Measurements from ENCODE around the gene COPG2. TPM values are rescaled to one million over a fixed set of nuclear protein-coding genes. Genes with fewer than 3 reads are reported as not detected.
A peak's percentile ranks its signal among the peaks of the same experiment; 100 is the strongest.

COPG2 gene
- total RNA-seq (2014; rRNA removed; shearing (Covaris generic); ENCODE audit: low replicate concordance) = 23.5 and 36.0 TPM in 2 replicates

DNA sequence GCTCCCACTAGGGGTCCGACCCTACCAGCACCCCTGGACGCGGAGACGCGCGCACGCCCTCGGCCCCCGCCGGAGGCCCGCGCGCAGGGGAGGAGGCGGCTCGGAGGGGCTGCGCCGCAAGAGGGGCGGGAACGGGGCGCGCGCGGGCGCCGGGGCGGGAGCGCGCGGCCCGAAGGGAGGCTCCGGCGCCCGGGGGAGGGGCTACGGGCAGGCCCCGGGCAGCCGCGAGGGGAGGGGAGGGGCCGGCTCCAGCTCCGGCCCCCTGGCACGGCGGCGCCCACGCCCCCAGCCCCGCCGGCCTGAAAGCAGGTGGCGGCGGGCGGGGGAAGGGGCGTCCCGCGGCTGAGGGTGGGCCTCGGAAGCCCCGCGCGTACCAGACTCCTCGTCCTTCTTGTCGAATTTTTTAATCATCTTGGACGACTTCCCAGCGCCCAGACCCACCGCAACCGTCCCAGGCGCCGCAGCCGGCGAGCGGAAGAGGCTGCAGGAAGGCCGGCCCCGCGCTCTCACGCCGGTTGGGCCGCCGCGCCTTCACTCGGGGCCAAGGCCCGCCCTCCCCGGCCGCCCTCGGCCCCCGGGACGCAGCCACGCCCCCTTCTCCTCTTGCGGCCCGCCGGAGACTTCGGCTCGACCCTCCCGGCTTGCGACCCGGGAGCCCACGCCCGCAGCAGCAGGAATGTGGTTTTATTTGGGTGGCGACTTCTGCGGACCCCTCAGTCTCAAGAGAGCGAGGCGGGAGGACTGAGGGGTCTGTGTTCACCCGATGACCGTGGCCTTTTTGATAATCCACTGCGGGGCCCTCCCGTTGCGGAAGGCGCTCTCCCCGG, at the start of gene COPG2:
Gene COPG2, minus strand, starts transcription at position 491 of the 827 bp plus-strand sequence. Its CDS starts 80 bp downstream, at position 411.
- H3K9me2 ChIP-seq (replicated peaks; ENCODE audit: insufficient read depth, low read length) = no peaks in the 10 kb centered on the region
- peaks cover 12% of the 10 kb centered on the region for H3K36me3 ChIP-seq (ENCODE audit: insufficient read depth, low read length)
- H3K27ac ChIP-seq (ENCODE audit: low read length) = peak within 1 kb of the TSS; percentile 50; the same call in 1 of the 2 replicates
- peak within 1 kb of the TSS; percentile 90 for H3K9ac ChIP-seq (ENCODE audit: low read length)
- H3K4me2 ChIP-seq (ENCODE audit: low read depth, low read length, poor library complexity, severe bottlenecking) = peak within 1 kb of the TSS; percentile 94
- H2AFZ ChIP-seq (ENCODE audit: low read length) = peak within 1 kb of the TSS; percentile 98
- H4K20me1 ChIP-seq (ENCODE audit: insufficient read depth, low read depth, low read length) = no peaks in the 10 kb centered on the region
- peaks cover 14% of the 10 kb centered on the region for H3K79me2 ChIP-seq (ENCODE audit: low read length)
- H3K4me3 ChIP-seq (ENCODE audit: low read length) = peak within 1 kb of the TSS; percentile 99
- H3K4me1 ChIP-seq (ENCODE audit: low read length) = peaks cover 21% of the 10 kb centered on the region
- DNase-seq = peak; percentile 95
- no peaks in the 10 kb centered on the region for H3K27me3 ChIP-seq (ENCODE audit: low read length)
- no peaks in the 10 kb centered on the region for H3K9me3 ChIP-seq (ENCODE audit: low read length)

DNA sequence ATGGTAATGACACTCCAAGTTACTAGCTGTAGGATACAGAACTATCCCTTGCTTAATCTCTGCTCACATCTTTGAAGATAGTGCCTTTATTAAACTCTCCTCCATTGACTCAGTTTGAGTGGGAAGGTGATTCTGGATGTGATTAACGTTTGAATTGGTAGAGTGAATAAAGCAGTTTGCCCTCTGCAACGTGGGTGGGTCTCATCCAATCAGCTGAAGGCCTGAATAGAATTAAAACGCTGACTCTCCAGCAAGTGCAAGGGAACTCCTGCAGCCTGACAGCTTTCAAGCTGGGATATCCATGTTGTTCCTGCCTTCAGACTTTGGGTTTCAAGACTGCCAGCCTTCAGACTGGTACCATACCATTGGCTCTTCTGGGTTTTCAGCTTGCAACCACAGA, 43.9 kb upstream of the COPG2 start:
- Histone ChIP-seq H3K4me1 (ENCODE audit: low read length) (no peaks in the 10 kb centered on the region), H3K27me3 (ENCODE audit: low read length) (no peaks in the 10 kb centered on the region), H3K9me3 (ENCODE audit: low read length) (no peaks in the 10 kb centered on the region), H3K27ac (ENCODE audit: low read length) (no peak overlapping the region), H3K4me3 (ENCODE audit: low read length) (no peak overlapping the region), H2AFZ (ENCODE audit: low read length) (no peak overlapping the region), H3K79me2 (ENCODE audit: low read length) (no peaks in the 10 kb centered on the region), H3K9ac (ENCODE audit: low read length) (no peak overlapping the region), H4K20me1 (ENCODE audit: insufficient read depth, low read depth, low read length) (no peaks in the 10 kb centered on the region), H3K4me2 (ENCODE audit: low read depth, low read length, poor library complexity, severe bottlenecking) (no peak overlapping the region), H3K9me2 (replicated peaks; ENCODE audit: insufficient read depth, low read length) (no peaks in the 10 kb centered on the region), H3K36me3 (ENCODE audit: insufficient read depth, low read length) (no peaks in the 10 kb centered on the region)
- no peak for DNase-seq

- Histone ChIP-seq H3K79me2 (ENCODE audit: low read length) (no peaks in the 10 kb centered on the region), H3K4me1 (ENCODE audit: low read length) (no peaks in the 10 kb centered on the region), H3K27ac (ENCODE audit: low read length) (no peak overlapping the region), H3K4me3 (ENCODE audit: low read length) (no peak overlapping the region), H3K9ac (ENCODE audit: low read length) (no peak overlapping the region), H4K20me1 (ENCODE audit: insufficient read depth, low read depth, low read length) (no peaks in the 10 kb centered on the region), H3K27me3 (ENCODE audit: low read length) (no peaks in the 10 kb centered on the region), H3K4me2 (ENCODE audit: low read depth, low read length, poor library complexity, severe bottlenecking) (no peak overlapping the region), H2AFZ (ENCODE audit: low read length) (no peak overlapping the region), H3K9me2 (replicated peaks; ENCODE audit: insufficient read depth, low read length) (no peaks in the 10 kb centered on the region), H3K36me3 (ENCODE audit: insufficient read depth, low read length) (no peaks in the 10 kb centered on the region), H3K9me3 (ENCODE audit: low read length) (no peaks in the 10 kb centered on the region)
- no peak for DNase-seq
Measured at GRCh38 chr7:130708766-130709165, 40.2 kb upstream of the COPG2 start.

DNA sequence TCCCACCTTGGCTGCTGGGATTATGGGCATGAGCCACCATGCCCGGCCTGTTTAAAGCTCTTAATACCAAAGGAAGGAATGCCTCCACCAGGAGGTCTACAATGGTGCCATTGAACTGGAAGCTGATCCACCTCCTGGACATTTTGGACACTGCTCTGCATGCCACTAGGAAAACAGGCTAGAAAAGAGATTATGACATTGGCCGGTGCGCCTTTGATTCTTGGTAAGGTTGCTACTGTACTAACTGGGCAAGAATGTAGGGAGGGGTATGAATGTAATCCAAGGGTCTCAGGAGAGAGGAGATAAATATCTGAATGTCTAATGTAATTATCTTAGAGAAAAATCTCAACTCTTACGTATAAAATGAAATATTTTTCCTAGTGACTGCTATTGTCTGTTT, 39.5 kb upstream of the COPG2 start:
- H3K9me2 ChIP-seq (replicated peaks; ENCODE audit: insufficient read depth, low read length) = no peaks in the 10 kb centered on the region
- DNase-seq = no peak

GRCh38 chr7:130703851-130704250, 35.3 kb upstream of the COPG2 start:
- Histone ChIP-seq H2AFZ (ENCODE audit: low read length) (no peak overlapping the region), H3K9me3 (ENCODE audit: low read length) (no peaks in the 10 kb centered on the region), H3K36me3 (ENCODE audit: insufficient read depth, low read length) (no peaks in the 10 kb centered on the region), H4K20me1 (ENCODE audit: insufficient read depth, low read depth, low read length) (no peaks in the 10 kb centered on the region), H3K9ac (ENCODE audit: low read length) (no peak overlapping the region), H3K79me2 (ENCODE audit: low read length) (no peaks in the 10 kb centered on the region), H3K4me1 (ENCODE audit: low read length) (no peaks in the 10 kb centered on the region), H3K9me2 (replicated peaks; ENCODE audit: insufficient read depth, low read length) (no peaks in the 10 kb centered on the region), H3K27me3 (ENCODE audit: low read length) (no peaks in the 10 kb centered on the region), H3K4me3 (ENCODE audit: low read length) (no peak overlapping the region), H3K27ac (ENCODE audit: low read length) (no peak overlapping the region), H3K4me2 (ENCODE audit: low read depth, low read length, poor library complexity, severe bottlenecking) (no peak overlapping the region)
- no peak for DNase-seq

More for the DNA sequence above, 39.5 kb upstream of the COPG2 start:
- H3K36me3 ChIP-seq (ENCODE audit: insufficient read depth, low read length) = no peaks in the 10 kb centered on the region
- no peak overlapping the region for H3K4me3 ChIP-seq (ENCODE audit: low read length)
- no peak overlapping the region for H2AFZ ChIP-seq (ENCODE audit: low read length)
- no peaks in the 10 kb centered on the region for H3K4me1 ChIP-seq (ENCODE audit: low read length)
- H3K9ac ChIP-seq (ENCODE audit: low read length) = no peak overlapping the region
- no peaks in the 10 kb centered on the region for H3K79me2 ChIP-seq (ENCODE audit: low read length)
- H3K27me3 ChIP-seq (ENCODE audit: low read length) = no peaks in the 10 kb centered on the region
- H3K4me2 ChIP-seq (ENCODE audit: low read depth, low read length, poor library complexity, severe bottlenecking) = no peak overlapping the region
- no peaks in the 10 kb centered on the region for H3K9me3 ChIP-seq (ENCODE audit: low read length)
- H4K20me1 ChIP-seq (ENCODE audit: insufficient read depth, low read depth, low read length) = no peaks in the 10 kb centered on the region
- H3K27ac ChIP-seq (ENCODE audit: low read length) = no peak overlapping the region

- Histone ChIP-seq H4K20me1 (ENCODE audit: insufficient read depth, low read depth, low read length) (no peaks in the 10 kb centered on the region), H3K79me2 (ENCODE audit: low read length) (no peaks in the 10 kb centered on the region), H3K4me3 (ENCODE audit: low read length) (no peak overlapping the region), H3K9ac (ENCODE audit: low read length) (no peak overlapping the region), H3K4me2 (ENCODE audit: low read depth, low read length, poor library complexity, severe bottlenecking) (no peak overlapping the region), H2AFZ (ENCODE audit: low read length) (no peak overlapping the region), H3K4me1 (ENCODE audit: low read length) (no peaks in the 10 kb centered on the region), H3K27me3 (ENCODE audit: low read length) (no peaks in the 10 kb centered on the region), H3K36me3 (ENCODE audit: insufficient read depth, low read length) (no peaks in the 10 kb centered on the region), H3K9me2 (replicated peaks; ENCODE audit: insufficient read depth, low read length) (no peaks in the 10 kb centered on the region), H3K27ac (ENCODE audit: low read length) (no peak overlapping the region), H3K9me3 (ENCODE audit: low read length) (no peaks in the 10 kb centered on the region)
- DNase-seq = no peak
Measured at GRCh38 chr7:130701650-130702049, 33.1 kb upstream of the COPG2 start.

DNA sequence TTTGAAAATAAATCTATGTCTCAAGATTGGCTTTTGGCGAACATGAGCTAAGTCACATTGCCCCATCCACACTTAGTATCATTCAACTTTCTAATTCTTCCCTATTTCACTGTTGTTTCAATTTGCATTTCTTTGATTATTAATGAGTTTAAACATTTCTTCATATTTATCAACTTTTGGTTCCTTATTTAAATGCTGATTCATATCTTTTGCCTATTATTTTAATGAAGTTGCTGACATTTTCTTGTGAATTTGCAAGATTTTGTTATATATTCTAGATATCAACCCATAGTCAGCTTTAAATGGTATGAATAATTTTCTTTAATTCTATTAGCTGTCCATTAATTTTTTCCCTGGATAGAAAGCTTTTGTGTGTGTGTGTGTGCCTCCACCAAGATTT, 32.2 kb upstream of the COPG2 start:
- no peaks in the 10 kb centered on the region for H3K9me2 ChIP-seq (replicated peaks; ENCODE audit: insufficient read depth, low read length)
- no peak overlapping the region for H2AFZ ChIP-seq (ENCODE audit: low read length)
- DNase-seq = no peak
- no peaks in the 10 kb centered on the region for H3K4me1 ChIP-seq (ENCODE audit: low read length)
- H3K4me3 ChIP-seq (ENCODE audit: low read length) = no peak overlapping the region
- H3K9ac ChIP-seq (ENCODE audit: low read length) = no peak overlapping the region
- no peaks in the 10 kb centered on the region for H3K79me2 ChIP-seq (ENCODE audit: low read length)
- H3K36me3 ChIP-seq (ENCODE audit: insufficient read depth, low read length) = no peaks in the 10 kb centered on the region
- no peaks in the 10 kb centered on the region for H4K20me1 ChIP-seq (ENCODE audit: insufficient read depth, low read depth, low read length)
- H3K27ac ChIP-seq (ENCODE audit: low read length) = no peak overlapping the region
- no peaks in the 10 kb centered on the region for H3K27me3 ChIP-seq (ENCODE audit: low read length)
- H3K9me3 ChIP-seq (ENCODE audit: low read length) = no peaks in the 10 kb centered on the region
- H3K4me2 ChIP-seq (ENCODE audit: low read depth, low read length, poor library complexity, severe bottlenecking) = no peak overlapping the region

GRCh38 chr7:130699686-130700085, 31.1 kb upstream of the COPG2 start:
- H3K27ac ChIP-seq (ENCODE audit: low read length) = no peak overlapping the region
- no peak overlapping the region for H3K4me3 ChIP-seq (ENCODE audit: low read length)
- no peak for DNase-seq
- H3K79me2 ChIP-seq (ENCODE audit: low read length) = no peaks in the 10 kb centered on the region
- H3K36me3 ChIP-seq (ENCODE audit: insufficient read depth, low read length) = no peaks in the 10 kb centered on the region
- H2AFZ ChIP-seq (ENCODE audit: low read length) = no peak overlapping the region
- no peaks in the 10 kb centered on the region for H3K4me1 ChIP-seq (ENCODE audit: low read length)
- H3K9ac ChIP-seq (ENCODE audit: low read length) = no peak overlapping the region
- H3K4me2 ChIP-seq (ENCODE audit: low read depth, low read length, poor library complexity, severe bottlenecking) = no peak overlapping the region
- no peaks in the 10 kb centered on the region for H3K9me2 ChIP-seq (replicated peaks; ENCODE audit: insufficient read depth, low read length)
- no peaks in the 10 kb centered on the region for H3K27me3 ChIP-seq (ENCODE audit: low read length)
- H3K9me3 ChIP-seq (ENCODE audit: low read length) = no peaks in the 10 kb centered on the region
- H4K20me1 ChIP-seq (ENCODE audit: insufficient read depth, low read depth, low read length) = no peaks in the 10 kb centered on the region
